ENCODE results near the gene DHX8. TPM values are rescaled to one million over a fixed set of nuclear protein-coding genes. Genes with fewer than 3 reads are reported as not detected.
"Not testable (repeated sequence)": the region's sequence is repeated elsewhere in the genome, so short reads cannot be mapped to it uniquely, and the experiment has no call there.

DHX8 gene
- polyA plus RNA-seq, 1 experiment: 47.3 TPM

GRCh38 chr17:43453331-43453812 is 30.4 kb upstream of the DHX8 start:
- ChIA-PET POLR2A (no interaction called here), CTCF (interaction anchor here (0.7 kb wide), 2 partner anchors 31 to 85 kb away, joined by 3 to 5 read pairs; partner anchors contain the start of gene DHX8)
- no peak overlapping the region for H3K4me3 ChIP-seq (ENCODE audit: low read depth, low read length)
- no peaks in the 10 kb centered on the region; the same call in 1 of the 2 replicates for H3K9me3 ChIP-seq (ENCODE audit: control insufficient read depth, insufficient read depth, low read length)
- H3K27me3 ChIP-seq (ENCODE audit: control insufficient read depth, insufficient read depth, low read length): peaks cover 3% of the 10 kb centered on the region
- TF ChIP-seq CTCF (IDR thresholded peaks at IDR 0.05; ENCODE audit: low read depth, low read length): no peak
- no peak for DNase-seq (ENCODE audit: low read depth, low spot score)
- H3K27ac ChIP-seq (ENCODE audit: low read depth, low read length): no peak overlapping the region

- ChIA-PET POLR2A (no interaction called here), CTCF (interaction anchor here (2.2 kb wide), 1 partner anchor 29 kb away, joined by 6 read pairs; the partner anchor contains the start of gene DHX8)
- Histone ChIP-seq H3K9me3 (ENCODE audit: control insufficient read depth, insufficient read depth, low read length) (no peaks in the 10 kb centered on the region; the same call in 1 of the 2 replicates), H3K4me3 (ENCODE audit: low read depth, low read length) (no peak overlapping the region), H3K27me3 (ENCODE audit: control insufficient read depth, insufficient read depth, low read length) (no peaks in the 10 kb centered on the region), H3K27ac (ENCODE audit: low read depth, low read length) (no peak overlapping the region)
- no peak for TF ChIP-seq CTCF (IDR thresholded peaks at IDR 0.05; ENCODE audit: low read depth, low read length)
- DNase-seq (ENCODE audit: low read depth, low spot score): no peak
Measured at GRCh38 chr17:43454868-43455267, 28.9 kb upstream of the DHX8 start.

- no peak overlapping the region for H3K4me3 ChIP-seq (ENCODE audit: low read depth, low read length)
- TF ChIP-seq CTCF (IDR thresholded peaks at IDR 0.05; ENCODE audit: low read depth, low read length): no peak
- H3K9me3 ChIP-seq (ENCODE audit: control insufficient read depth, insufficient read depth, low read length): no peaks in the 10 kb centered on the region; the same call in 1 of the 2 replicates
- ChIA-PET CTCF (interaction anchor here (1.5 to 2.2 kb wide), 2 partner anchors 9 to 28 kb away, joined by 4 to 6 read pairs; partner anchors contain the start of gene DHX8), POLR2A (interaction anchor here (2.1 kb wide), 1 partner anchor 57 kb away, joined by 11 read pairs; the partner anchor contains the start of gene ARL4D)
- no peak for DNase-seq (ENCODE audit: low read depth, low spot score)
- H3K27ac ChIP-seq (ENCODE audit: low read depth, low read length): no peak overlapping the region
- H3K27me3 ChIP-seq (ENCODE audit: control insufficient read depth, insufficient read depth, low read length): no peaks in the 10 kb centered on the region
Measured at GRCh38 chr17:43456029-43456428, 27.7 kb upstream of the DHX8 start.

GRCh38 chr17:43456661-43457361 is 27.0 kb upstream of the DHX8 start:
- POLR2A ChIA-PET: interaction anchor here (2.1 kb wide), 1 partner anchor 58 kb away, joined by 11 read pairs; the partner anchor contains the start of gene ARL4D
- Histone ChIP-seq H3K4me3 (ENCODE audit: low read depth, low read length) (no peak overlapping the region), H3K27me3 (ENCODE audit: control insufficient read depth, insufficient read depth, low read length) (no peaks in the 10 kb centered on the region), H3K27ac (ENCODE audit: low read depth, low read length) (no peak overlapping the region), H3K9me3 (ENCODE audit: control insufficient read depth, insufficient read depth, low read length) (no peaks in the 10 kb centered on the region; the same call in 1 of the 2 replicates)
- DNase-seq (ENCODE audit: low read depth, low spot score): no peak
- CTCF ChIA-PET: interaction anchor here (1.0 to 1.5 kb wide), 2 partner anchors 10 to 27 kb away, joined by 3 to 4 read pairs; partner anchors contain the start of gene DHX8
- no peak for TF ChIP-seq CTCF (IDR thresholded peaks at IDR 0.05; ENCODE audit: low read depth, low read length)

GRCh38 chr17:43457362-43457692 is 26.4 kb upstream of the DHX8 start:
- Histone ChIP-seq H3K27me3 (ENCODE audit: control insufficient read depth, insufficient read depth, low read length) (no peaks in the 10 kb centered on the region), H3K9me3 (ENCODE audit: control insufficient read depth, insufficient read depth, low read length) (no peaks in the 10 kb centered on the region), H3K27ac (ENCODE audit: low read depth, low read length) (no peak overlapping the region), H3K4me3 (ENCODE audit: low read depth, low read length) (no peak overlapping the region)
- POLR2A ChIA-PET: interaction anchor here (0.7 to 2.1 kb wide), 2 partner anchors 36 to 59 kb away, joined by 5 to 11 read pairs; partner anchors contain the start of gene ARL4D
- no peak for DNase-seq (ENCODE audit: low read depth, low spot score)
- CTCF ChIA-PET: interaction anchor here (1.0 to 1.5 kb wide), 2 partner anchors 10 to 27 kb away, joined by 3 to 4 read pairs; partner anchors contain the start of gene DHX8
- TF ChIP-seq CTCF (IDR thresholded peaks at IDR 0.05; ENCODE audit: low read depth, low read length): no peak

GRCh38 chr17:43459878-43460277 is 23.9 kb upstream of the DHX8 start:
- H3K9me3 ChIP-seq (ENCODE audit: control insufficient read depth, insufficient read depth, low read length); POLR2A ChIA-PET: not testable (repeated sequence)
- CTCF ChIA-PET: interaction anchor here (0.6 to 3.2 kb wide), 2 partner anchors 24 to 52 kb away, joined by 3 to 14 read pairs; partner anchors contain the start of gene DHX8

More at GRCh38 chr17:43459878-43460277, 23.9 kb upstream of the DHX8 start:
- H3K27ac ChIP-seq (ENCODE audit: low read depth, low read length); H3K4me3 ChIP-seq (ENCODE audit: low read depth, low read length); H3K27me3 ChIP-seq (ENCODE audit: control insufficient read depth, insufficient read depth, low read length); DNase-seq (ENCODE audit: low read depth, low spot score): not testable (repeated sequence)

Measured in AG04450 (cell line).